Peyer's patch (tissue), 4 donors: ENCODE results near the gene ATP13A3. TPM values are rescaled to one million over a fixed set of nuclear protein-coding genes. Genes with fewer than 3 reads are reported as not detected.
"Not testable (repeated sequence)": the region's sequence is repeated elsewhere in the genome, so short reads cannot be mapped to it uniquely, and the experiment has no call there.

Experiments
- DNase-seq, 3 donors: peaks; one replicate each; pipeline ENCODE4 v3.0.0-alpha.2; 2017 to 2019
- H3K27ac ChIP-seq, 4 donors: fragments of 200-600 bp; sonication (generic); one replicate each; pipeline ENCODE4 v1.5.1; 2016 to 2019
- H3K27me3 ChIP-seq, 2 donors: fragments of 200-600 bp; sonication (generic); one replicate each; pipeline ENCODE4 v1.5.1; 2019
- H3K36me3 ChIP-seq, 3 donors: fragments of 200-600 bp; sonication (generic); one replicate each; pipeline ENCODE4 v1.5.1; 2016 to 2019
- H3K4me1 ChIP-seq, 4 donors: fragments of 200-600 bp; sonication (generic); one replicate each; pipeline ENCODE4 v1.5.1; 2016 to 2019
- H3K4me3 ChIP-seq, 4 donors: fragments of 200-600 bp; sonication (generic); 1 replicate in 3 of 4; 2 replicates in 1 of 4; pipeline ENCODE4 v1.5.1; 2016 to 2019; ENCODE audit warnings: mild to moderate bottlenecking in 1 of 4
- H3K9me3 ChIP-seq, 4 donors: fragments of 200-600 bp; sonication (generic); one replicate each; pipeline ENCODE4 v1.5.1; 2016 to 2019; ENCODE audit warnings: mild to moderate bottlenecking in 1 of 4
- CTCF ChIP-seq, 6 experiments: fragments of 450-650 bp in 4 of 6; fragments of 200-600 bp in 2 of 6; sonication (generic) in 1 of 6; IDR thresholded peaks; one replicate each; pipeline ENCODE4 v1.5.1; 2017 to 2019; ENCODE audit warnings: antibody characterized with exemption in 6 of 6, mild to moderate bottlenecking in 3 of 6, moderate library complexity in 1 of 6
- POLR2A ChIP-seq, 2 donors: fragments of 450-650 bp; IDR thresholded peaks; one replicate each; pipeline ENCODE4 v1.5.1; 2017; ENCODE audit warnings: antibody characterized with exemption in 2 of 2, mild to moderate bottlenecking in 2 of 2, moderate library complexity in 2 of 2
- total RNA-seq, 4 donors: library from RNA; depleted of rRNA; stranded (reverse); fragments of >200 nt; gene quantifications; one replicate each; pipeline ENCODE4 v1.1.0, GENCODE V29; 2016

The ATP13A3 gene
- total RNA-seq, 4 donors from 2014 or later, result 54.3 to 67.2 (median 58.2) TPM

- H3K4me1 ChIP-seq, result no peaks in the 10 kb centered on the region
- no peaks in the 10 kb centered on the region for H3K9me3 ChIP-seq
- no peak overlapping the region for H3K4me3 ChIP-seq
- H3K27me3 ChIP-seq, result no peaks in the 10 kb centered on the region
- DNase-seq, result no peak
- H3K27ac ChIP-seq, result no peak overlapping the region
- H3K36me3 ChIP-seq, result no peaks in the 10 kb centered on the region
- TF ChIP-seq CTCF (IDR thresholded peaks at IDR 0.05), result no peak
- TF ChIP-seq POLR2A (IDR thresholded peaks at IDR 0.05), result no peak
Measured at GRCh38 chr3:194522579-194523046, 35.8 kb upstream of the ATP13A3 start.

DNA sequence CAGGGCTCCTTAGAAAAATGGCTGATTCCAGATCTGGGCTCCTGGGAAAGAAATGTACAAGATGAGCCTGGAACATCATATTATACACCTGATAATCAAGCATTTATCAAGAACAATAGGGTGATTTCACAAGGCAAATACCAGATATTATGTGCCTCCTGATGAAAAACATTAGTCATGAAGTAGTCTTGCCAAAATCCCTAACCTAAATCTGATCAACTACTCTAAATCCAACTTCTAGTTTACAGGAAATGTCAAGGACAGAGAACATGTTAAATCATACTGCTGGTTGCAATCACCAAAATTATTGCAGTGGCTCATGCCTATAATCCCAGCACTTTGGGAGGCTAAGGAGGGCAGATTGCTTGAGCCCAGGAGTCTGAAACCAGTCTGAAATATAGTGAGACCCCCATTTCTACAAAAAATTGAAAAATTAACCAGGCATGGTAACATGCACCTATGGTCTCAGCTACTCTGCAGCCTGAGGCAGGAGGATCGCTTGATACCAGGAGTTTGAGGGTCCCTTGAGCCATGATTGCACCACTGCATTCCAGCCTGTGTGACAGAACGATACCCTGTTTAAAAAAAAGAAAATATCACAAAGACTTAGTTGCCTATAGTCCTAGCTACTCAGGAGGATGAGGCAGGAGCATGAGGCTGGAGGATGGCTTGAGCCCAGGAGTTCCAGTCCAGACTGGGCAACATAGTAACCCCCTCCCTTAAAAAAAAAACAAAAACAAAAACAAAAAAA, 34.9 kb upstream of the ATP13A3 start:
- no peaks in the 10 kb centered on the region for H3K4me1 ChIP-seq
- TF ChIP-seq CTCF (IDR thresholded peaks at IDR 0.05) (no peak), POLR2A (IDR thresholded peaks at IDR 0.05) (no peak)
- no peak for DNase-seq

GRCh38 chr3:194520682-194521162, 33.9 kb upstream of the ATP13A3 start:
- H3K36me3 ChIP-seq, DNase-seq, H3K4me1 ChIP-seq, H3K9me3 ChIP-seq, H3K27ac ChIP-seq, H3K27me3 ChIP-seq, H3K4me3 ChIP-seq: not testable (repeated sequence)

More for the DNA sequence above, 34.9 kb upstream of the ATP13A3 start:
- Histone ChIP-seq H3K4me3 (no peak overlapping the region), H3K9me3 (no peaks in the 10 kb centered on the region), H3K27me3 (no peaks in the 10 kb centered on the region), H3K36me3 (no peaks in the 10 kb centered on the region), H3K27ac (no peak overlapping the region)

DNA sequence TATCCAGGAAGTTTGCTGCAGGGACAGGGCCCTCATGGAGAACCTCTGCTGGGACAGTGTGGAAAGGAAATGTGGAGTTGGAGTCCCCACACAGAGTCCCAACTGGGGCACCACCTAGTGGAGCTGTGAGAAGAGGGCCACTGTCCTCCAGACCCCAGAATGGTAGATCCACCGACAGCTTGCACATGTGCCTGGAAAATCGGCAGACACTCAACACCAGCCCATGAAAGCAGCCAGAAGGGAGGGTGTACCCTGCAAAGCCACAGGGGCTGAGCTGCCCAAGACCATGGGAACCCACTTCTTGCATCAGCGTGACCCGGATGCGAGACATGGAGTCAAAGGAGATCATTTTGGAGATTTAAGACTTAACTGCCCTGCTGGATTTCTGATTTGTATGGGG, 33.4 kb upstream of the ATP13A3 start:
- H3K27ac ChIP-seq, DNase-seq, H3K36me3 ChIP-seq, H3K27me3 ChIP-seq, H3K4me1 ChIP-seq, H3K9me3 ChIP-seq, H3K4me3 ChIP-seq: not testable (repeated sequence)
- TF ChIP-seq CTCF (IDR thresholded peaks at IDR 0.05), result peak in 1 of 6 experiments; percentile 12

DNA sequence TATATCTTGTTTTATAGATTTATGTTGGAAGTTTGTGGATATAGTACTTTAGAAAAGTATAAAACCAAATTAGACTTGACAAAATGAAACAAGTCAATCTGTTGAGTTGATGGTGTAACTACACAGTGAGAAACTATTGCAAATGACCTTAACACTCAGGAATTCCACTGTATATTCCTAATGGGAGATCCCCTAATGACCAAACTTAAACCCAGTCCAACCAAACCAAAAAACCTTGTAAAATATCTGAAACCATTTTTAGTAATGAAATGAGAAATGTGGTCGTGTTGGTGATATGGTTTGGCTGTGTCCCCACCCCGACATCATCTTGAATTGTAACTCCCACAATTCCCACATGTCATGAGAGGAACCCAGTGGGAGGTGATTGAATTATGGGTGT, 31.9 kb upstream of the ATP13A3 start:
- H3K27ac ChIP-seq, result no peak overlapping the region
- no peak overlapping the region for H3K4me3 ChIP-seq
- no peak for DNase-seq
- TF ChIP-seq POLR2A (IDR thresholded peaks at IDR 0.05) (no peak), CTCF (IDR thresholded peaks at IDR 0.05) (no peak)
- H3K36me3 ChIP-seq, result no peaks in the 10 kb centered on the region
- no peaks in the 10 kb centered on the region for H3K9me3 ChIP-seq
- no peaks in the 10 kb centered on the region for H3K4me1 ChIP-seq
- no peaks in the 10 kb centered on the region for H3K27me3 ChIP-seq

- H3K4me1 ChIP-seq, result no peaks in the 10 kb centered on the region
- TF ChIP-seq CTCF (IDR thresholded peaks at IDR 0.05) (no peak), POLR2A (IDR thresholded peaks at IDR 0.05) (no peak)
- no peaks in the 10 kb centered on the region for H3K36me3 ChIP-seq
- no peaks in the 10 kb centered on the region for H3K9me3 ChIP-seq
- no peaks in the 10 kb centered on the region for H3K27me3 ChIP-seq
- no peak overlapping the region for H3K27ac ChIP-seq
- no peak overlapping the region for H3K4me3 ChIP-seq
- no peak for DNase-seq
Measured at GRCh38 chr3:194517333-194517732, 30.5 kb upstream of the ATP13A3 start.
